Left lobe of liver (tissue), 2 donors: ENCODE data around the gene MKNK2. TPM values are rescaled to one million over a fixed set of nuclear protein-coding genes. Genes with fewer than 3 reads are reported as not detected.
"Not testable (repeated sequence)": the region's sequence is repeated elsewhere in the genome, so short reads cannot be mapped to it uniquely, and the experiment has no call there.

Experiments
- ATAC-seq: fragments of 200-7000 bp; cut with Tn5 transposase; one replicate; pipeline ENCODE4 v1.9.1; 2020; ENCODE audit warnings: mild to moderate bottlenecking, moderate library complexity
- DNase-seq: peaks from one replicate; pipeline ENCODE4 v3.0.0-alpha.2; 2020; ENCODE audit warnings: low spot score
- total RNA-seq: library from RNA; stranded (reverse); gene quantifications from one replicate; pipeline ENCODE4 v1.2.1, GENCODE V29; 2021
- donor health status: DM: no; HTN: no; CAD: no; lungs with moderate emphysema.
- donor health status: DM: no; HTN: yes; CAD: no.

MKNK2 gene
- 149 TPM for total RNA-seq

DNA sequence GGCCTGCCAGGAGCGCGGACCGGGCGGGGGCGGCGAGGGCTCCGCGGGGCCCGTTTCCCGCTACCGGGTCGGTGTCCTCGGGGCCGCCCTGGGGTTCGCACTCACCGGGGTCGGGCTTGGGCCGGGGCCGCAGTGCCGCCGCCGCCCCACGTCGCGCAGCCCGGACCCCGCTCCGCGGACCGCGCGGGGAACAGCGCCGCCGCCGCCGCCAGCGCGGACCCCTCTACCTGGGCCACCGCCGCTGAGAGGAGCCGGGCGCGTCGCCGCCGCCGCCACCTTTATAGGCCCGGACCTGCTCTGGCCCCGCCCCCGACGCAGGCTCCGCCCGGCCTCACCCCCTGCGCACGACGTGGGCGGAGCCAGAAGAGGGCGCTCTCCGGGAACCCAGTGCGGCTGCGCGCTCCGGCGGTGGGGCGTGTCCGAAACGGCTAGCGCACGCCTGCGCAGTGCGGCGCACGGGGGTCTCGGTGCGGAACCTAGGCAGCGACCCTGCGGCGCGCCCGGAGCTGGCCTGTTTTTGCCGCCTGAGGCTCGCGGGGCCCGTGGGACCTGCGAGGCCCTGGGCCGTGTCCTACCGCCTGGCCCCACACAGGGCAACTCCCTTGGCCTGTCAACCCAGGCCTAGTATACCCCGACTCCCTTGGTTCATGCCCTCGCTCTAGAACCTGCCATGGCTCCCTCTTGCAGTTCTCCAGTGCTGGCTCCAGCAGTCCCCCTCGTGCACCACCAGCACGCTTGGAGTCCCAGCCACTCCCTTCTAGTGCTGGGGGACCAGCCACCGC lies at the start of gene MKNK2:
MKNK2 (minus strand) TSS at position 254 of the 782 bp plus-strand sequence. CDS start 393 bp downstream, outside the sequence.
- DNase-seq (peak; percentile 95), ATAC-seq (peak; percentile 60)

DNA sequence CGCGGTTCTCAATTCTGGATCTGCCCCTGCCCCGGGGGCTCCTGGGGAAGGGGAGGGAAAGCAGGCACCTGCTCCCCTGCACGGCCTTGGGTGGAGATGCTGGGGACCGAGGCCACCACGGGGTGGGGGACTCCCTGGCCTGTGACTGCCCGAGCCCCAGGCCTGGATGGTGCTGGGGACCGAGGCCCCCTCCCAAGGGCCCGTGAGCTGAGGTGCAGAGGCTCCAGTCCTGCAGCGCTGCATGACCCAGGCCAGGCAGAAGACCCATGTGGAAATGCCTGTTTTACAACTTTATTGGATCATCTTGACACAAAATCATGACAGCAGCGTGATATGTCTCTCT lies 49.6 kb upstream of the MKNK2 start:
- DNase-seq (no peak), ATAC-seq (no peak)

DNA sequence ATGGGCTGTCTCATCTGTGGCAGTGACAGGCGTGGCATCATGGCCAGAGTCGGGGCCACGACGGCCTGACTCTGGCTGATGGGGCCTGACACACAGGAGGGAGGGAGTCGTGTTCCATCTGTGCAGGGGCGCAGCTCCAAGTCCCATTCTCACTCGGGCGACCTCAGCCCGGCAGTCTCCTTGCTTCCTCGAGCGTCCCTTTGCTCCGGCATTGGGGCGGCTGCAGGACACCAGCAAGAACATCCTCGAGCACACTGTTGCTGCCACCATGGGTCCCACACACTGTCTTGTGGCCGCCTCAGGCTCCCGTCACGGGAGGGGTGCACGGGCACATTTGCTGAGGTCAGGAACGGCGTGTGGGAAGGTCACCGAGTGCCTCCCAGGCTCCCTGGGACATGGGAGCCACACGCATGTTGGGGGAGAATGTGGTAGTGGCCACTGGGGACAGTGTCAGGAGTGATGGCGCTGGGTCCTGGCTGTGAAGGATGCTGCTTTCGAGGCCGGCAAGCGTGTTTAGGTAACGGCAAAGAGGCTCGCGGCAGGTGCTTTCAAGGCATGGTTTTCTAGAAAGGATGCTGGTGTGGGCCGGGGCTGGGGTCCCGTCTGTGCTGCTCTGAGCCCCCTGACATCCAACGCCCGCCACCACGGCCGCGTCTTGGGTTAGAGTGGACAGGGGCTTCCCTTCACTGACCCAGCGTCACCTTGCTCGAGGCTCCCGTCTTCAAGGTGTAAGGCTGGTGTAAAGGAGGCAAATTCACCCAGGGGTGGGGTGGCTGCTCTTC lies 49.1 kb upstream of the MKNK2 start:
- no peak for ATAC-seq
- DNase-seq: no peak

DNA sequence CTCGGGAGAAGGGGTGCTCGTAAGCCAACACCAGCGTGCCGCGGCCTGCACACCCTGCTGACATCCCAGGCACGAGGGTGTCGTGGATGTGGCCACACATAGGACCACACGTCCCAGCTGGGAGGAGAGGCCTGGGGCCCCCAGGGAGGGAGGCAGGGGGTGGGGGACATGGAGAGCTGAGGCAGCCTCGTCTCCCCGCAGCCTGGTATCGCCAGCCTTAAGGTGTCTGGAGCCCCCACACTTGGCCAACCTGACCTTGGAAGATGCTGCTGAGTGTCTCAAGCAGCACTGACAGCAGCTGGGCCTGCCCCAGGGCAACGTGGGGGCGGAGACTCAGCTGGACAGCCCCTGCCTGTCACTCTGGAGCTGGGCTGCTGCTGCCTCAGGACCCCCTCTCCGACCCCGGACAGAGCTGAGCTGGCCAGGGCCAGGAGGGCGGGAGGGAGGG lies 48.0 kb upstream of the MKNK2 start:
- DNase-seq: no peak
- no peak for ATAC-seq

DNA sequence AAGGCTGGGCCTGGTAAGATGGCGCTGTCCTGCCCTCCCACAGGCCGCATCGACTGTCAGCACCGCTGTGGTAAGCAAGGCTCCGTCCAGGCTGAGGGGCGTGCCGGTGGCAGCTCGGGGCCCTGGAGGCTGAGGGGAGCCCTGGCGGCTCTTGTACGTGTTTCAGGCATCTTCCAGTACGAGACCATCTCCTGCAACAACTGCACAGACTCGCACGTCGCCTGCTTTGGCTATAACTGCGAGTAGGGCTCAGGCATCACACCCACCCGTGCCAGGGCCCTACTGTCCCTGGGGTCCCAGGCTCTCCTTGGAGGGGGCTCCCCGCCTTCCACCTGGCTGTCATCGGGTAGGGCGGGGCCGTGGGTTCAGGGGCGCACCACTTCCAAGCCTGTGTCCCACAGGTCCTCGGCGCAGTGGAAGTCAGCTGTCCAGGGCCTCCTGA lies 46.9 kb upstream of the MKNK2 start:
- ATAC-seq (no peak), DNase-seq (no peak)

DNA sequence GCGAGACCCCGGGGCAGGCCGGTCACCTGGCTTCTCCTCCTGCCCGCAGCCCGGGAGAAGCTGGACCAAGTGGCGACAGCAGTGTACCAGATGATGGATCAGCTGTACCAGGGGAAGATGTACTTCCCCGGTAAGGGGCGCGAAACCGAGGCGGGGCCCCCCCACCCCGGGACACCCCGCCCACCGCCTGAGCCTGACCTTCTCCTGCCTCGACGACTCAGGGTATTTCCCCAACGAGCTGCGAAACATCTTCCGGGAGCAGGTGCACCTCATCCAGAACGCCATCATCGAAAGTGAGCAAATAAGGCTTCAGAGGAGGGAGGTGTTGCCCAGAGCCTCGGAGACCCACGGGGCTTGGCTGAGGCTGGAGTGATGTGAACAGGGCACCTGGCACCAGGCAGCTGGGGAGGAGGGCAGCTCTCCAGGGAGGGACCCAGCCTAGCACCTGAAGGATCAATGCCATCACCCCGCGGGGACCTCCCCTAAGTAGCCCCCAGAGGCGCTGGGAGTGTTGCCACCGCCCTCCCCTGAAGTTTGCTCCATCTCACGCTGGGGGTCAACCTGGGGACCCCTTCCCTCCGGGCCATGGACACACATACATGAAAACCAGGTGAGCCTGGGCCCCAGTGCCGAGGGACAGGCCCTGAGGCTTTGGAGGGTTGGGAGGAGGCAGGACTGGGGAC lies 46.3 kb upstream of the MKNK2 start:
- no peak for ATAC-seq
- DNase-seq: peak; percentile 63

DNA sequence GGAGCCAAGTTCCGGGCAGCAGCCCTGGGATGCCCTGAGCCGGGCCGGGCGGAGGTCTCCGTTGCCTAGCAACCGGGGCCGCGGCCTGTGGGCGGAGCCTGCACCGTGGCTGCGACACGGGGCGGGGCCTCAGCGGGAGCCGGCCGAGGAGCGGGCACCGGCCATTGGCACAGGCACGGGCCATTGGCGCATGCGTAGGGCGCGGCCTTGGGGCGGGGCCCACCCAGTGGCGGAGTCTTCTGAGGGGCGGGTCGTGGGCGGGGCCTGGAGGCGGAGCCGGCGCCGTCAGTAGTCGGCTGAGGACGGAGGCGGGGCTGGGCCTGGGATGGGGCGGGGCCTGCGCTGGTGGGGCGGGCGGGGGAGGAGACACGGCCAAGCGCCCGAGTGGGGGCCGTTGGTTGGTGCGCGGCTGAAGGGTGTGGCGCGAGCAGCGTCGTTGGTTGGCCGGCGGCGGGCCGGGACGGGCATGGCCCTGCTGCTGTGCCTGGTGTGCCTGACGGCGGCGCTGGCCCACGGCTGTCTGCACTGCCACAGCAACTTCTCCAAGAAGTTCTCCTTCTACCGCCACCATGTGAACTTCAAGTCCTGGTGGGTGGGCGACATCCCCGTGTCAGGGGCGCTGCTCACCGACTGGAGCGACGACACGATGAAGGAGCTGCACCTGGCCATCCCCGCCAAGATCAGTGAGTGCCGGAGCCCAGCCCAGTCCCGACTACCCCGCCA lies 45.6 kb upstream of the MKNK2 start, which contains the start of gene IZUMO4:
IZUMO4 (plus strand) TSS at position 436 of the 723 bp plus-strand sequence; CDS start at position 467, 31 bp downstream.
- peak; percentile 85 for ATAC-seq
- DNase-seq: peak; percentile 100

DNA sequence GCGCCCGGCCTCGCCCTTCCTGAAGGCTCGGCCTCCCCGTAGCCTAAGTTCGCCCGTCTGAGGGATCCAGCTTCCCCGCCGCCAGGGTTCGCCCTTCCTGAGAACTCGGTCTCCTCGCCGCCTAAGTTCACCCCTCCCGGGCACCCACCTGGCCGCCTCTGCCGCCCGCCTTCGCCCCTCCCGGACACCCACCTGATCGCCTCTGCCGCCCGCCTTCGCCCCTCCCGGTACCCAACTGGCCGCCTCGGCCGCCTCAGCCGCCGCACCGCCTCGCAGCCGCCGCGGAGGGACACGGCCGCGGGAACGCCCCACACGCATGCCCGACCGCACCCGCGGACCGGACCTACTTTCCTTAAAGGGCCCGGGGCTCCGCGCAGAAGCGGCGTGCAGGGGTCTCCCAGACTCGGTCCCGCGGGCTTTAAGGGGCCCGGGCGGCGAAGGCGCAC lies 45.0 kb upstream of the MKNK2 start, which contains the start of gene MOB3A:
MOB3A (minus strand) TSS at position 293 of the 446 bp plus-strand sequence. CDS start 17,766 bp downstream, outside the sequence.
- DNase-seq (no peak), ATAC-seq (peak; percentile 73)

DNA sequence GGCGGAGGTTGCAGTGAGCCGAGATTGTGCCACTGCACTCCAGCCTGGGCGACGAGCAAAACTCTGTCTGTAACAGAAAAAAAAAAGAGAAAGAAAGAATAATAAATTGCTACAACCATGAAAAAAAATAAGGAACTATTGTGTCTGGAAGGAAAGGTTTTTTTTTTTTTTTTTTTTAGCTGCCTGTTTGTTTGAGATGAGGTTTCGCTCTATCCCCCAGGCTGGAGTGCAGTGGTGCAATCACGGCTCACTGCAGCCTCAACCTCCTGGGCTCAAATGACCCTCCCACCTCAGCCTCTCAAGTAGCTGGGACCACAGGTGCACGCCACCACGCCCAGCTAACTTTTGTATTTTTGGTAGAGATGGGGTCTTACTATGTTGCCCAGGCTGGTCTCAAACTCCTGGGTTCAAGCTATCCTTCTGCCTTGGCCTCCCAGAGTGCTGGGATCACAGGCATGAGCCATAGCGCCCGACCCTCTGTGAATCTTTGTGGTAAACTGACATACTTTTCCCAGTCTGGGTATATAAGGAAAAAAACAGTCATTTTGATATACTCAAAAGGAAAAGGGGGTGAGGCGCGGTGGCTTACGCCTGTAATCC lies 41.0 kb upstream of the MKNK2 start:
- DNase-seq, ATAC-seq: not testable (repeated sequence)

DNA sequence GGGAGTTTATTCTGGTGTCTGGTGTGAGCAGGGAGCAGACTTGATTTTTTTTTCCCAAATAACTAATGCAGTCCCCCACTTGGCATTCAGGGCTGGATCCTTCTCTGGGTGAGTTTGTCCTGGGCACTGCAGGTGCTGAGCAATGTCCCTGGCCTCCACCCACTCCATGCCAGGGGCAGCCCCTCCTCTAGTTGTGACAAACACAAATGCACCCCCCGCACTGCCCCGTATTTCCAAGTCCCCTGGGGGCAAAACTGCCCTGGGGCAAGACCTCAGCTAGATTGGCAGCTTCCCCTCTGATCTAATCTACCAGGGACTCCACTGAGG lies 38.6 kb upstream of the MKNK2 start:
- no peak for ATAC-seq
- DNase-seq: no peak

DNA sequence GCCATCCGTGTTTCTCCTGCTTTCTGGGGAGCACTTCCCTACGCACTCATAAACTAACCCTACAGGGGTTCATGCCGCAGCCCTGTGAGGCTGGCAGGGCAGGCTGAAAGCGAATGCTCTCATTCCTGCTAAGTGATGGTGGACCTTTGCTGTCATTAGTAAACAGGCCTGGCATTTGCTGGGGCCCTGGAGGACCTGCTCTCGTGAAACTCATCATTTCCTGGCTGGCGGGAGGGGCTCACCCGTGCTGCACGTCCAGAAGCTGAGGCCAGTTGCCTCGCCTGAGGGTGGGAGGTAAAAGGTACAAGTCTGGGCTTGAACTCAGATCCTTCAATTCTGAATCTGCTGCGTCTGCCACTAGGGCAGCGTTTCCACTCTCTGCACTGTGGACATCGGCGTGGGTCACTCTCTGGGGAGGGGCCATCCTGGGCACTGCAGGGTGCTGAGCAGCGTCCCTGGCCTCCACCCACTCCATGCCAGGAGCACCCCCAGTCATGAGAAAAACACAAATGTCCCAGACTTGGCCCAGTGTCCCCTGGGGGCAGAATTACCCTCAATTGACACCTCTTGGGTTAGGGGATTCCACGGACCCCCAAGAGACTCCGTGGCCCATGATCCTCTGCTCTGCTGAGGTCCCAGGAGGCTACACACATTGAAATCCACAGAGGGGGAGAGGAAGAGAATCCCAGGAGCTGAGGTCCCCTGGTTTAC lies 38.1 kb upstream of the MKNK2 start:
- ATAC-seq (no peak), DNase-seq (no peak)

DNA sequence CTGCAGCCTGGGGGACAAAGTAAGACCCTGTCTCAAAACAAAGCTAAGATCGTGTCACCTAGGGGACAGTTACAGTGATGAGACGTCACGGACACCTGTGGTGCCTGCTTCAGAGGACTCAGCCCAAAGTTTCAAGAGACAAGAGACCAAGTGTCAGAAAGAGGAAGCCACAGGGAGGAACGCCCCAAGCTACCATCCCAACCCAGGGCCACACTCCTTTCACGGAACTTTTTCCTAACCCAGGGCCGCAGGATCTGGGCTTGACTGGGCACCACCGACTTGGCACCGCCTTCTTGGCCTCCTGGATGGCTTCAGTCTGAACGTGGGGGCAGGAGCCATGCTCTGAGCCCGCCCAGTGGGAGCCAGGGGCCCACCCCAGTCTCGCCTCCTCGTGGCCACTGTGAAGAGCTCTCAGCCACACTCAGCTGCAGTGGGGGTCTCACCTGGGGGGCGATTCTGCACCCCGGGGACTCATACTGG lies 36.6 kb upstream of the MKNK2 start:
- ATAC-seq (no peak), DNase-seq (no peak)

DNA sequence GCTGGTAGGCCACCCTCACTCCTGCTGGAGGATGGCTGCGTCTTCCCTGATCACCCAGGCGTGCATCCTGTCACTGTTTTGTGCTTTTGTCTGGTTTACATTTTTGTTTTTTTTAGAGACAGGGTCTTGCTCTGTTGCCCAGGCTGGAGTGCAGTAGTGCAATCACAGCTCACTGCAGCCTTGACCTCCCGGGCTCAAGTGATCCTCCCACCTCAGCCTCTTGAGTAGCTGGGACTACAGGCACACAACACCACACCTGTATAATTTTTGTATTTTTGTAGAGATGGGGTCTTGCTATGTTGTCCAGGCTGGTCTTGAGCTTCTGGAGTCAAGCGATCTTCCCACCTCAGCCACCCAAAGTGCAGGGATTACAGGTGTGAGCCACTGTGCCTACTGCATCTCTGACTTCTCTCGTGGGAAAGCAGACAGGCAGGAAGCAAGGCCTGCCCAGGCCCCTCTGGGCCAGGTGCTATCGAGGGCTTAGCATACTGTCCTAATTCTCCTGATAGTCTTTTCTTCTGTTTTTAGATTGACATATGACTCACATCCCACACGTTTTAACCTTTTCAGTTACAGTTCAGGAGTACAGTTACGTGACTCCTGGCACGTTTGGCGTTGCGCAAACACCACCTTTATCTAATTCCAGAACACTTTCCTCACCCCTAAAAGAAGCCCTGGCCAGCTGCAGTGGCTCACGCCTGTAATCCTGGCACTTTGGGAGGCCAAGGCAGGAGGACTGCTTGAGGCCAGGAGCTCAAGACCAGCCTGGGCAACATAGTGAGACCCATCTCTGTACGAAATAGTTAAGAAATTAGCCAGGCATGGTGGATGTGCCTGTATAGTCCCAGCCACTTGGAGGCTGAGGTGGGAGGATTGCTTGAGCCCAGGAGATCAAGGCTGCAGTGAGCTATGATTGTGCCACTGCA lies 35.9 kb upstream of the MKNK2 start:
- DNase-seq: not testable (repeated sequence)

DNA sequence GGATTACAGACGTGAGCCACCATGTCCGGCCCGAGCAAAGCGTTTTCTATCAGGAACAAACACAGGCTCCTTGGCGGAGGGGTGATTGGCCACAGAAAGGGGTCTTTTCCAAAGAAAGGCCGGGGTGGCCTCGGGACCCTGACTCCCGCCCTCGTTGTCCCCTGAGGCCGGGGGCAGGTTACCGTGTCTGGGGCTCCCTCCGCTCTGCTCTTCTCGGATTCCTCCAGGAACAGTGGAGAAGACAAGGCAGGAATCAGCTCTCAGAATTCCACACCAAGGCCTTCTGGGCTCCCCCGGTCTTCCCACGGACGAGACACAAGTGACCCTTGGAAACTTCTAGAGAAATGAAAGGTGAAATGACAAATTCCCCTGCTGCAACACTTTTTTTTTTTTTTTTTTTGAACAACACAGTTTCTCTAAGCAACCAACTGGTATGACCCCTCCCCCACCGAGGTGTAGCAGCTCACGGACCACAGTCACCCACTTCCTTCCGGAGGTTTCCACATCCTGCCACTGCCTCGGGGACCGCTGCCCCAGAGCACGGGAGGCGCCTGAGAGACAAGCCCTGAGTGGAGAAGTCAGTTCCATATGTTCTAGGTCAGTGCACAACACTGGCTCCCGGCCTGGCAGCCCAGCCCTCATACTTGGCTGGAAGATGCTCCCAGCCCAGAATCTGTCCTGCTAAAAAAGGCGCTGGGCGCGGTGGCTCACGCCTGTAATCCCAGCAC lies 34.1 kb upstream of the MKNK2 start:
- peak; percentile 49 for ATAC-seq
- no peak for DNase-seq

More for the DNA sequence above, 35.9 kb upstream of the MKNK2 start:
- peak; percentile 31 for ATAC-seq

DNA sequence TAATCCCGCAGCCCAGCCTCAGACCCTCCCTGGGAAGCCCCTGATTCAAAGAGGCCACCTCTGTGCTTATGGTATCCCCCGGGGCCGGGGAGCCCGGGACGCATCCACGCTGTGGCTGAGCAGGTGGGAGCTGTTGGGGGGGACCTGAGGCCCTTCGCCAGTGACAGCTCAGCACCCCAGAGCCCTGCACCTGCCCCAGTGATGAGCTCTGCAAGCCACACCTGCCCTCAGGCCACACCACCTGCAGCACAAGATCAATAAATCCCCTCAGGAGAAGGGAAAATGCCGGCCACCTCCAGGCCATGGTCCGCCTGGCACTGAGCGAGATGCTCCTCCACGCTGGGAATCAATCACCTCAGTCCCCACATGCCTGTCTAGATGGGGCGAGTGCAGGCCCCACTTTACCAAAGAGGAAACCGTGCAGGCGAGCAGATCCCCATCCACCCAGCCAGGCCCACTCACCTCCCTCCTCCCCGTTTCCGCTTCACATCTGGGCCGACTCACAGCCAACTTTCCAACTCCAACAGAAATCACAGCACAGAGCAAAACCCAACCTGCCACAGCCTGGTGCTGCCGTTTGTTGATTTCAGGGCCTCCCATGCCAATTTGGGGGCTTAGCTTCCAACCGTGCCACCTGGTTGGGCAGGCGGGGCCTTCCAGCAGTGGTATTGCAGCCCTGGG lies 32.3 kb upstream of the MKNK2 start:
- ATAC-seq: no peak
- no peak for DNase-seq

DNA sequence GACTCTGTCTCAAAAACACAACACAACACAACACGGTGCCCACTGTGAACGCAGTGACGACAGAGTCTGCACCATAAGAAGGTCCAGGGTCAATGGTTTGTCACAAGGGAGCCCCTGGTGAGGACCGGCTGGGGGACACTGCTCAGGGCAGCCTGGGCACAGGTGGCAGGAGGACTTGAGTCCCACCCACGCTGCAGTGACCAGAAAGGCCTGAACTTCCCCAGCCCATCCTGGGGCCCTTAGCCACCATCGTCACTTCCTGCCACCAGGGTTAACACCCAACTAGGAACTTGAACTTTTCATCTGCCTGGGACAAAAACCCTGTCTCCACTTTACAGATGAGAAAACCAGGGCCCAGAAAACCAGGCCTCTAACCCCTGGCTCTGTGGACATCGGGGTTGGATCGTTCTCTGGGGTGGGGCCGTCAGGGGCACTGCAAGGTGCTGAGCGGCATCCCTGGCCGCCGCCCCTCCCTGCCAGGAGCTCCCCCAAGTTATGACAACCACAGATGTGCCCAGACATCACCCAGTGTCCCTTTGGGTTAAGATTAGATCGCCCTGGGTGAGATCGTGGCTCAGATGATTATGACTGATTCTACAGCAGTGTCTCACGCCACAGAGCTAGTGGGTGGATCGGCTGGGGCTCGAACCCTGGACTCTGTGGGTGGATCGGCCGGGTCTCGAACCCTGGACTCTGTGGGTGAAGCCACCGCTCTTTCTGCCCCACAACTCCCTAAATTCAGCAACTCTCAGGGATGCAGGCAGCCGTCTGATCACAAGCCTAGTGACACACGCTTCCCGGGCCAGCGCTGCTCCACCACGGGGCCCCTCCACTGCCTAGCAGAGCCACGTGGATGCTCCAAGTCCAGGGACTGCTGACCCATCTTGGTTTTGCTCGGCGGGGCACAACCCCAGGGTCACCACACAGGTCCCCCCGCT lies 31.1 kb upstream of the MKNK2 start:
- no peak for DNase-seq
- ATAC-seq: peak; percentile 16
